Stimulated activated CD4-positive, alpha-beta T cell treated with anti-CD3 and anti-CD28 coated beads, Interleukin-4, amount 100 ng/mL, for 24 hours (primary cell): Measurements from ENCODE around the gene C3orf52.
"Not testable (repeated sequence)": the region's sequence is repeated elsewhere in the genome, so short reads cannot be mapped to it uniquely, and the experiment has no call there.

ENCODE experiments used
- DNase-seq: peaks from one replicate; pipeline ENCODE4 v3.0.0-alpha.2; 2020

The C3orf52 gene, protein sequence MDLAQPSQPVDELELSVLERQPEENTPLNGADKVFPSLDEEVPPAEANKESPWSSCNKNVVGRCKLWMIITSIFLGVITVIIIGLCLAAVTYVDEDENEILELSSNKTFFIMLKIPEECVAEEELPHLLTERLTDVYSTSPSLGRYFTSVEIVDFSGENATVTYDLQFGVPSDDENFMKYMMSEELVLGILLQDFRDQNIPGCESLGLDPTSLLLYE

DNA sequence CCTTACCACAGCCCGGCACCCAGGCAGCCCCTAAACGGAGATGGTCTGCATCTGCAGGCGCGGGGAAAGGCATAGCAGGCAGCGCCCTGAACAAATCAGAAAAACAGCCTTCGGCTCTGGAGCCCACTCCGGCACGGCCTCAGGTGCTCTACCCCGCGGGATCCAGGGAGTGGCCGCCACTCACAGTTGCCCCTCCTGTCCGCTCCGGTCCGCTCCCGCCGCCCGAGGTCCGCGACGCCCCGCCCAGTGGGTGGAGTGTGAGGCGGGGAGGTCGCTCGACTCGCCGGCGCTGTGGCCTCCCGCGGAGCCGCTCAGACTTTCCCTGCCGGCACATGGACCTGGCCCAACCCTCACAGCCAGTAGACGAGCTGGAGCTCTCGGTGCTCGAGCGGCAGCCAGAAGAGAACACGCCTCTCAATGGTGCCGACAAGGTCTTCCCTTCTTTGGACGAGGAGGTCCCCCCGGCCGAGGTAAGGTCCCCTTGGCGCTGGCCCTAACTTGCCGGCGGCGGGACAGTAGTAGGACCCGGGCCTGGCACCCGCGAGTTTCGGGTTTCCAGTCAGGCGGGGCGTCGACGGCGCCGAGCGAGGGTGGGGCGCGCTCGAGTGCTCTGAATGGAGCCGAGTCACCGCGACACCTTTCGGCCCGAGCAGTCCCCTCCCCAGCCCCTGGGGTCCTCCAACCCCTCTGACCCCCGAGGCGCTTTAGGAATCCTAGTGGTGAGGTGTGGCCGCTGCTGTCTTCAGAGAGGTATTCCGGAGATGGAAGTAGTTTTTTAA, at the start of gene C3orf52:
Gene C3orf52 (plus strand): TSS at position 314 of the 779 bp plus-strand sequence. CDS start 19 bp downstream, at position 333.
- peak; percentile 58 for DNase-seq

GRCh38 chr3:112037194-112037593, 49.0 kb upstream of the C3orf52 start:
- DNase-seq, result not testable (repeated sequence)

DNA sequence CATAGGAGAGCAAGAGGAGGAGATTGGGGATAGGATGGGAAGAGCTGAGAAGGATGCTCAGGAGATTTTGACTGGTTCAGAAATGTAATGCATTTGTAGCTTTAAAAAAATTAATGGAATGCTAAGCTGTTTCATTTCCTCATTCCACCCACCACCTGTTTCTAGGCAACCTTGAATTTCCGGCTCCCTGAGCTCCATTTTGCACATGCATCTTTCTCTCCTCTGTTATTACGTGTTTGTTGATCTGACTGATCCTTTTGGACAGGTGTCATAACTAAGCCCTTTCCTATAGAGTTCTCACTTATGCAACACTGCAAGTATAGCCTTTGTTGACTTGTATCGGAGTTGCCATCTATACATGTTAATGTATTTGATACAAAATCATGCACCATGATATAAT, 47.3 kb upstream of the C3orf52 start:
- no peak for DNase-seq

GRCh38 chr3:112041321-112041720, 44.9 kb upstream of the C3orf52 start:
- no peak for DNase-seq

DNA sequence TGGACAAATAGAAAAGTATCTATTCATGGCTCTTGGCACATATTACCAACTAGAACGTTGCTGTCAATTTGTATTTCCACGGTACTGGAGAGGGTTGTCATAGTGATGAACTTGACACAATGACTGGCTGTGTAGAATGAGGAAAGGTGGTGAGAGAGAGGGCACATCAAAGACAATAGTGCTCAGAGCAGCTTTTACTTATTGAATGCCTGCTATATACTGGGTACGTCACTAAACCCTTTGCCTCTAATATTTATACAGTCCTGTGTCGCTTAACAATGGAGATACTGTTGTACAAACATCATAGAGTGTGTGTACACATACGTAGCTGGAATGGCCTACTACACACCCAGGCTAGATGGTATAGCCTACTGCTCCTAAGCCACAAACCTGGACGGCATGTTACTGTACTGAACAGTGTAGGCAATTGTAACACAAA, 43.3 kb upstream of the C3orf52 start:
- DNase-seq, result no peak

- DNase-seq, result peak; percentile 54
Measured at GRCh38 chr3:112043621-112044201, 42.5 kb upstream of the C3orf52 start.

- no peak for DNase-seq
Measured at GRCh38 chr3:112046599-112046998, 39.6 kb upstream of the C3orf52 start.

DNA sequence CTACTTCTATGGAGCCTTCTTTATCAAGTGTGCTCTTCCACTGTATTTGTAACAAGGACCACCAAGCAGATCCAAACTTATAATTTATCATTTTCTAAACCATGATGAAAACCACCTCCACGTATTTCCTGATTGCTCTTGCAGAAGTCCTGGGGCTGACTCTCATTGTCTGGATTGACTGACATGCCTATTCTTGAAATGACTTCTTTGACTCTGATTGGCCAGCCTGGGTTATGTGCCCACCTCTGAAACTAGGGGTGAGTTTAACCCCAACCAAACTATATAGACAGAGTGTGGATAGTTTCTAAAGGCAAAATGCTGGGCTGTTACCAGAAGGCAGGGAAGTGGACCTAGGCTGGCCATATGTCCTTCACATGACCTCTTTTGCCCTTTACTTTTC, 38.9 kb upstream of the C3orf52 start:
- no peak for DNase-seq

GRCh38 chr3:112048911-112049310, 37.3 kb upstream of the C3orf52 start:
- DNase-seq, result no peak

DNA sequence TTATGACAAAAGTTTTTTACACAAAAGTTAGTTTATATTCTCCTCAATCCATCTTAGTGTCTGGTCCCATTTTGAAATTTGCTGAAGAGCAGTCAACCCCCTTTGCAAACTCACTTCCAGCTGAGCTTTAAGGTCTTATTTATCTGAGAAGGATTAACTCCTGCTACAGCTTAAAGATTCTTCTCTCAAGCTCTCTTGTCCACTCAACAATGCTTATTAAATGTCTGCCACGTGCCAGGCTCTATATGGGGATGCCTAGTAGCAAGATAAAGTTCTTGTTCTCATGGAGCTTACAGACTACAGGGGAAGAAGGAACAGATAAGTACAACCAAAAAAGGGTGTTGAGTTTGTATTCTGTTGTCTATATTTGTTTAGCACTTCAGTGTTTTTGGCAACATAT, 33.0 kb upstream of the C3orf52 start:
- no peak for DNase-seq

- peak; percentile 37 for DNase-seq
Measured at GRCh38 chr3:112056451-112056929, 29.7 kb upstream of the C3orf52 start.

GRCh38 chr3:112059497-112059896, 26.7 kb upstream of the C3orf52 start:
- no peak for DNase-seq

GRCh38 chr3:112061152-112061551, 25.0 kb upstream of the C3orf52 start:
- DNase-seq, result no peak

DNA sequence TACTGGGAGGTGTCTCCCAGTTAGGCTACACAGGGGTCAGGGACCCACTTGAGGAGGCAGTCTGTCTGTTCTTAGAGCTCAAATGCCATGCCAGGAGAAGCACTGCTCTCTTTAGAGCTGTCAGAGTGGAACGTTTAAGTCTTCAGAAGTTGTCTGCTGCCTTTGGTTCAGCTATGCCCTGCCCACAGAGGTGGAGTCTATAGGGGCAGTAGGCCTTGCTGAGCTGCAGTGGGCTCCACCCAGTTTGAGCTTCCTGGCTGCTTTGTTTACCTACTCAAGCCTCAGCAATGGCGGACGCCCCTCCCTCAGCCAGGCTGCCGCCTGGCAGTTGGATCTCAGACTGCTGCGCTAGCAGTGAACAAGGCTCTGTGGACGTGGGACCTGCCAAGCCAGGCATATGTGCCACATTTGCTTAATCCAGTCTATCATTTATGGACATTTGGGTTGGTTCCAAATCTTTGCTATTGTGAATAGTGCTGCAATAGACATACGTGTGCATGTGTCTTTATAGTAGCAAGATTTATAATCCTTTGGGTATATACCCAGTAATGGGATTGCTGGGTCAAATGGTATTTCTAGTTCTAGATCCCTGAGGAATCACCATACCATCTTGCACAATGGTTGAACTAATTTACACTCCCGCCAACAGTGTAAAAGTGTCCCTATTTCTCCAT, 13.7 kb upstream of the C3orf52 start:
- peak; percentile 60 for DNase-seq

- no peak for DNase-seq
Measured at GRCh38 chr3:112074006-112074405, 12.2 kb upstream of the C3orf52 start.

- DNase-seq, result peak; percentile 21
Measured at GRCh38 chr3:112074616-112075497, 11.3 kb upstream of the C3orf52 start.

- no peak for DNase-seq
Measured at GRCh38 chr3:112078125-112079083, 7.8 kb upstream of the C3orf52 start.

DNA sequence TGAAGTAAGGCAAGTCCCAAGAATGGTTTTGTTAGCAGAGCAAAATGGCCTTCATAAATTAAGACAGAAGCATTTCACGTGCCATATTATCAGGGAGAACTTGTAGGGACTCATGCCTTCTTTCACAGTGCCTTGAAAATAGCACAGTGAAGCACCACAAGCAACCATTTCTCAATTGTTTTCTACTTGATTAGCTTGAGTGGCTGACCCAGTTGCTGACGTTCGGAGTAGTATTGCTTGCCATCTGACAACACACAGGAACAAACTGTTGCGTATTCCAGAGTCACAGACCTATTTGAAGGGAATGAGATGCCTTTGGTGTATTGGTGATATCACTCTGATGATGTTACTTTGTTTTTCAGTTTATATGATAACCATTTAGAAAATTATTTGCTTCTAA, 3.0 kb upstream of the C3orf52 start:
- no peak for DNase-seq

DNA sequence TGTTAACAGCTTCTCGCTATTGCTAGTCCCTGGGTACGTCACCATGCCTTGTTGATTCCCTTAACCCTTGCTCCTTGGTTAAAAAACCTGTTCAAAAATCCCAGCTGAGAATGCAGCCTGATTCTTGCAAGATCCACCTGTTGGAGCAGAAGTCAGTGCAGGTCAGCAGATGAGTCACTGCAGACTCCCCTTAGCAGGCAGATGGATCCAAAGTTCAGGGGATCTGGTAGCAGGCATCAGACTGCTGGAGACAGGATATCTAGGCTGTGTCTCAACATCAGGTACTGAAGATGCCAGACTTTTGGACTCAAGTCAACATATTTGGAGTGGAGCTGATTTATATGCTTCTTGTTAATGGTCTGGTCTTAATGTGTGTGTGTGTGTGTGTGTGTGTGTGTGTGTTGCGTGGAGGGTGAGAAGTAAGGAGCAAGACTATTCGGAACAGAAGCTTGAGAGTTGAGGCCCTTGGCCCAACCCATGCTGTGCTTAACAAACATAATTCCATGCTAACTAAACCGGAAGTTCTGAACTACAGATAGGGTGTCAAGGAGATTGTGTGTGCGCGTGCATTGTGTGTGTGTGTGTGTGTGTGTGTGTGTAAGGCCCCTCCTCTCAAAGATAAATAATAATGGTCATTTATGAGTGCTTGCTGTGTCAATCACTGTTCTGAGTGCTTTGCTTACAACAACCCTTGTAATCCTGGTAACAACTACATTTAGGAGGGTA, 1.0 kb upstream of the C3orf52 start:
- no peak for DNase-seq

GRCh38 chr3:112085735-112086075, 484 bp upstream of the C3orf52 start:
- DNase-seq, result no peak
